ENCODE measurements around the gene LAMA5.

DNA sequence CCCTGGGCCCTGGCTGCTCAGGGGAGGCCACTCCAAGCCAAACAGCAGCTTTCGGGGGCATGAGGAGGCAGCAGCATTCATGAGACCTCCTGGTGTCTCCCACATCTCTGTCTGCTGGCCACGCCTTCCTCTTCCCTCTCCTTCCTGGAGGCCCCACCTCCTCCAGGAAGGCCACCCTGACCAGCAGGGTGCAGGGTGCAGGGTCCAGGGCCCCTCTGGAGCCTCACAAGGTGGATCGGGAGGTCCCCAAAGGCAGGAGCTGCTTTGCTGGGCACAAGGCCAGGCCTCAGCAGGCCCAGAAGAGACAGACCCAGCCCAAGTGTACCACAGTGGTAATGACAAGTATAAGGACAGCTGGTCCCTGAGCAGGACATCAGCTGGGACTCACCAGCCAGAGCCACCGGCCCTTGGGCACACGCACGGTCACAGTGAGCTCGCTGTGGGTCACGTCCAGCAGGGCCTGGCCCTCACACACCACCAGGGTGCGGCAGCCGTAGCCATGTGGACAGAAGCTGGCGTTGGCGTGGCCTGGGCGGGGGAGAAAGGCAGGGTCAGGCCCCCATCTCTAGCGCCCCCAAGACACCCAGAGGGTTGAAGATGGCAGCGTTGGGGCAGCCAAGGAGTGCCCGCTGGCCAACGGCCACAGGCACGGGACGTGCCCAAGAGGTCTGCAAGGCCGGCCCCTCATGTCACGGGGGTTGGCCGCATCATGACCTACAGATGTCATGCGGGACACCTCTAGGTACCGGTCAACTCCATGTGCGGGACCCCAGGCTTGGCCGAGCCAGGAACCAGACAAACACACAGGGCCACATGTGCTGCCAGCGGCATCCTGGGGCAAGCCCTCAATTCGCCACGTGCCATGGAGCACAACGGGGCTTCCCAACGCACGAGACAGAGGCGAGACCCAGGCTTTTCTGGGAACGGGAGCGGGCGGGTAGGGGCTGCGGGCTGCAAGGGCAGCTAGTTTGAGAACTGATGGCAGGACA is 37.4 kb downstream of the LAMA5 start:
- TF ChIP-seq, protein P1, sequence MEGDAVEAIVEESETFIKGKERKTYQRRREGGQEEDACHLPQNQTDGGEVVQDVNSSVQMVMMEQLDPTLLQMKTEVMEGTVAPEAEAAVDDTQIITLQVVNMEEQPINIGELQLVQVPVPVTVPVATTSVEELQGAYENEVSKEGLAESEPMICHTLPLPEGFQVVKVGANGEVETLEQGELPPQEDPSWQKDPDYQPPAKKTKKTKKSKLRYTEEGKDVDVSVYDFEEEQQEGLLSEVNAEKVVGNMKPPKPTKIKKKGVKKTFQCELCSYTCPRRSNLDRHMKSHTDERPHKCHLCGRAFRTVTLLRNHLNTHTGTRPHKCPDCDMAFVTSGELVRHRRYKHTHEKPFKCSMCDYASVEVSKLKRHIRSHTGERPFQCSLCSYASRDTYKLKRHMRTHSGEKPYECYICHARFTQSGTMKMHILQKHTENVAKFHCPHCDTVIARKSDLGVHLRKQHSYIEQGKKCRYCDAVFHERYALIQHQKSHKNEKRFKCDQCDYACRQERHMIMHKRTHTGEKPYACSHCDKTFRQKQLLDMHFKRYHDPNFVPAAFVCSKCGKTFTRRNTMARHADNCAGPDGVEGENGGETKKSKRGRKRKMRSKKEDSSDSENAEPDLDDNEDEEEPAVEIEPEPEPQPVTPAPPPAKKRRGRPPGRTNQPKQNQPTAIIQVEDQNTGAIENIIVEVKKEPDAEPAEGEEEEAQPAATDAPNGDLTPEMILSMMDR (IDR thresholded peaks at IDR 0.05) = no peak
- TF ChIP-seq POLR2AphosphoS5 (IDR thresholded peaks at IDR 0.05; ENCODE audit: insufficient read depth in 1 of 2, low read depth in 1 of 2) = no peak
- TF ChIP-seq POLR2A (IDR thresholded peaks at IDR 0.05) = no peak

Measured in vagina (tissue), 2 donors.